ENCODE data around the gene PAFAH1B1. TPM values are rescaled to one million over a fixed set of nuclear protein-coding genes. Genes with fewer than 3 reads are reported as not detected.

PAFAH1B1 gene
- total RNA-seq, 1 donor from 2014 or later, result 110 TPM

DNA sequence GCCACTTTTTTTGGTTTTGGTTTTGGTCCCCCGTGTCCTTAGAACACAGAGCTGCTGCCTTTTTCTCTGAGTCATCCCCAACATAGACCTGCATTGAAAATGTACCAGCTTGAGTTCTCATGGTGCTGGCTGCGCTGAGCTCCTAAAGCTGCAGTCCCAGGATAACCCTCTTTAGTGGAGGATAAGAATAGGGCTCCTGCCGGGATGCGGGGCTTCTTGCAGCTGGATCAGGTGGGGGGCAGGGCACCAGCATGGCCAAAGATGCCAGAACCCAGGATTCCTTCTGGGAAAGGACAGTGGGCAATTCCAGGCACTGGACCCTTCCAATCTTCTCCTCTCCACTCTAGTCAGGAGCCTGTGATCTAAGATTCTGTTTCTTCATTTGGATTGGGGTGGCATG, 126.4 kb downstream of the PAFAH1B1 start:
- DNase-seq (ENCODE audit: low spot score), result no peak

DNA sequence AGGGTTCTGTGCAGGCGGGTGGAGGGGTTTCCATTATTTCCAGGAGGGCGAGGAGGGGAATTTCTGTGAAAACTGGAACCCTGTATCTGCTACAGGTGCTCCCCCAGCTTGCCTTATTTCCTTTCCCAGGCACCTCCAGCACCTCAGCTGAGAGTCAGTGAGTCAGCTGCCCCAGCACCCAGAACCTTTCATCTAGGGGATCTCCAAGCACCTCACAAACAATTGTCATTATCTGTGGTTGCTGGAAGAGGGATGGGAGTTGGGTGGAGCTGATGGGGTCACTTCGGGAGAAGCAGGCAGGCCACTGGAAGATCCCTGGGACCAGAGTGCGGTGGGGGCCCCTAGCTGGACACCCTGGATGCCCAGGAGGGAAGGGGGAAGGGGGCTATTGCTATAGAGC, 128.1 kb downstream of the PAFAH1B1 start:
- no peak for DNase-seq (ENCODE audit: low spot score)

DNA sequence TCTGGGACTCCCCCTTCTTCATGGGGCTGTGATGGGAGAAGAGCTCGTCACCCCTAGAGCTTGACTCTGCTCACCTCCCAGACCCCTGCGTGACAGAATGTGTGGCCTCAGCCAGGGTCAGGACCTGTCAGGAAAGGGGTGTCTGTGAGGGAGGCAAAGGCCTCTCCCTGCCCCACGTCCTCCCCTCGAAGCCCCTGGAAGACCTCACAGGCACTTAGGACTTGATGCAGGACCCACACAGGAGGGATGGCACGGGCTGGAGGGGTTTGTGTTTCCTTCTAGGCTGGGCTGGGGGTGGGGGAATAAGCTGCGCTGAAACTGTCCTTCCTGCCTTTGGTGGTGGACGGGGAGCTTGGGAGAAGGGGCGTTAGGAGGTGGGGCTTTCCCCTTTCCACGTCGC, 129.2 kb downstream of the PAFAH1B1 start:
- DNase-seq (ENCODE audit: low spot score), result no peak

DNA sequence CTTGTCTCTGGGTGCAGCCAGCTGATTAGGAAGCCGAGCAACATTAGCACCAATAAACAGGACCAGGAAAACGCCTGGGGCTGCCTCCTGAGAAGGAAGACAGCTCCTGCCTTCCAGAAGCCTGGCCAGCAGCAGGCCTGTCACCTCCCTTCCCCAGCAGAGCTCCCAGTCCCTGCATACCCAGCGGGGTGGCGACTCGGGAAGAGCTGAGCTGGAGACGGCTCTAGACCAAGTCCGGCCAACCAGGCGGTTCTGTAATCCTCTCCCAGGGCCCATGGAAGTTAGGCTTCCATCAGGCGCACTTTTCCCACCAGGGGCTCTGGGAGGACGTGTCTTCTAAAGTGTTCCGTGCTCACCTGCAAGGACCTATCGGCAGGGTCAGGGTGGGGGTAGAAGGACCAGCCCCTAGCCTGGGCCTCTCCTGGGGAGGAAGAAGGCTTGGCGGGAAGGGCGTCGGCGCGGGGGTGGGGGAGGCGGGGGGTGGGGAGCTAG, 130.1 kb downstream of the PAFAH1B1 start:
- DNase-seq (ENCODE audit: low spot score), result no peak

DNA sequence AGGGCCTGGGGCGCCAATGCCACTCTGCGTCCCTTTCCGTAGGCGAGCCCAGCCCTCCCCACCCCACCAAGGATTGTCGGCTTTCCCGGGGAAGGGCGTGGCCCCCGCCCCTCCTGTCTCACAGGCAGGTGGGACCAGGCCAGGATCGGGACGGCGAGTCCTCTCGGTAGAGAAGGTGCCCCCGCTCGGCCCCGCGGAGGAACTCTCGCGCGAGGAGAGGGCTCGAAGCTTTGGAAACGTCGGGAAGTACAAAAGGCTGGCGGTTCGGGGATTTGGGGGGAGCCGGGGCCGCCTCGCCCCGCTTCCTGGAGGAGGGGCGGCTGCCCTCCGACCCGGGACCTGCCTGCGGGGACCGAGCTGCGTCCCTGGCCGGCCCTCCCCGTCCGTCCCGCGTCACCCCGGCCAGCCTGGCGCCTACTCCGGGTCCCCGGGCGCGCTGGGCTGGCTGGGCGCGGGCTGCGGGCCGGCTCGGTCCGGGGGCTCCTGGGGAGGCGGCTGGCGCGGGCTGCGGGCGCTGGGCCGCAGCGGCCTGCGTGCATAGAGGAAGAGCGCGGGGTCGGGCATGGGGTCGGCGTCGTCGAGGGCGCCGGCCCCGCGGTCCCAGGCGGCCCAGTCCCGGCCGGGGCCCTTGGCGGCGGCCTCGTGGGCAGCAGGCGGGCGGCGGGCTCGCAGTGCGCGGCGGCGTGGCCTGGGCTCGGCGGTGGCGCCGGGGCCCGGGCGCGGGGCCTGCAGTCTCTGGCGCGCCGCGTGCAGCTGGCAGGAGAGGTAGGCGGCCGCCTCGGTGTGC, 130.7 kb downstream of the PAFAH1B1 start:
- DNase-seq (ENCODE audit: low spot score), result no peak

DNA sequence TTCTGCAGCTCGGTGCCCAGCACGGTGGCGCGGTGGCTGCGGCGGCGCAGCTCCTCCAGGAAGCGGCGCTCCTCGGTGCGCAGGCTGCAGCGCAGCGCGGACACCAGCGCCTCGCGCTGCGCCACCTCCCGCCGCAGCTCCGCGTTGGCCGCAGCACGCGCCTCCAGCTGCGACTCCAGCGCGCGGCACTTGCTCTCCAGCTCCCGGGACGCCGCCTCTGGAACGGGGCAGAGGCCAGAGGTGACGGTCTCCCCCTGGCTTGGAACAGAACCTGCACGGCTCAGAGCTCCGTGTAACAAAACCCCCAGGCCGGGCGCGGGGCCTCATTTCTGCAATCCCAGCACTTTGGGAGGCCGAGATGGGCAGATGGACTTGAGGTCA, 131.3 kb downstream of the PAFAH1B1 start:
- DNase-seq (ENCODE audit: low spot score), result no peak

DNA sequence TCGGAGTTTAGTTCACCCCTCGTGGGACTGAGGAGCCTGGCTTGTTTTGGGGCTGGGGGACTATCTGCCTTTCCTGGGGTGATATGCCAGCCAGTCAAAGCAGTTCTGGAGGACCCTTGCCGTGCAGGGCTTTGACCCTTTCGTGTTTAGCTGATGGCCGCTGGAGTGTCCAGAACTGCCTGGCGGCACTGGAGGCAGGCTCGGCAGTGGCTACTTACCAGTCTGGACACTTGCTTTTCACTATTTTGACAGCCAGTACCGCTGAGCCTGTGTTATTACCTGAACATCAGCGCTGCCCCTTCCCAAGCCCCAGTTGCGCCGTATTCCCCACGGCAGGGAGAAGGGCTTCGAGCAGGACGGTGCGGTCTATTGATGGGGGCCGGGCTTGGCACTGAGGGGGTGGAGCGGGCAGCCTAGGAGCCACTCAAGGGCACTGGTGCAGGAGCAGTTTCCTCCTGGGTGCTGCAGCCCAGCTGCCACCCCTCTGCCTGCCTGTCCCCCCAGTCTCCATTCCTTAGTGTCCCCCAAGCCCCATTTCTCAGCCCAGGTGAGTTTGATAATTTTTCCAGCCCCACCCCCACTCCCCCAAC, 137.4 kb downstream of the PAFAH1B1 start:
- no peak for DNase-seq (ENCODE audit: low spot score)

DNA sequence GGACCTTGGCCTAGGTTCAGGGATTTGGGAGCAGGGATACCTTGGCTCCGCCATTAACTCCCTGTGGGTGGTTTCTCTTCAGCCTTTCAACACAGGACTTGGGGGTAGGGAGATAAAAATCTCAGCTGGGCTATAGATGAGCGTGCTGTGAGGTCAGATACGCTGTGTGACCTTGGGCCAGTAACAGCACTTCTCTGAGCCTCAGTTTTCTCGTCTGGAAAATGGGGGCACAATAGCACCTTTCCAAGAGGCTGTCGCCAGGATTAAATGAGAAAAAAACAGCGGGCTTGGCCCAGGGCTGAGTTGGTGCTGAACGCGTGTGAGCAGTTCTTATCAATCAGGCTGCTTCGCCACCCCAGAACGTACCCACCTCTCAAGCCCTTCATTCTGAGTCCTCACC, 138.4 kb downstream of the PAFAH1B1 start:
- no peak for DNase-seq (ENCODE audit: low spot score)

DNA sequence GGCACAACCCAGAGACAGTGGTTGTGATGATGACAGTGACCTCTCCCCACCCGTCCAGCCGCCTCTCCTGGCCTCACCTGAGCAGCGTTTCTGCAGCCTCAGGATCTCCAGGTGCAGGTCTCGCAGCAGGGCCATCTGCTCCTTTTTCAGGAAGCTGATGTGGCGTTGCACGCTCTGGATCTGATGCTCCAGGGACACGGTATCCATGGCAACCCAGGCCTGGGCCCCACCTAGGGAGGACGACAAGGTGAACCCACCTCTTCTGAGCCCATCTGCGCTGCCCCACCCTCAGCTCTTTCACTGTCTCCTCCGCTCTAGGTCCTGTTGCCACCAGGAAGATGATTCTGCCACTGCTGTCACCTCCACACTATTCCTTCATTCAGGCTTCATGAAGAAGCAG, 141.5 kb downstream of the PAFAH1B1 start:
- no peak for DNase-seq (ENCODE audit: low spot score)

Other genes with a start within 250 kb of the PAFAH1B1 start
- 44.0 TPM for gene MNT, start 192.6 kb upstream of the PAFAH1B1 start, total RNA-seq
- gene METTL16, start 81.8 kb upstream of the PAFAH1B1 start, total RNA-seq, result 26.1 TPM
- gene CLUH, start 118.1 kb downstream of the PAFAH1B1 start, total RNA-seq, result 87.4 TPM
- gene CCDC92B, start 156.0 kb downstream of the PAFAH1B1 start, total RNA-seq, result 0.14 TPM
- 32.8 TPM for gene RAP1GAP2, start 202.8 kb downstream of the PAFAH1B1 start, total RNA-seq